Tibial artery (tissue), 4 donors: Measurements from ENCODE around the gene BAHCC1.

Source experiments
- DNase-seq, 2 donors: peaks; one replicate each; pipeline ENCODE4 v3.0.0-alpha.2; 2019
- H3K27ac ChIP-seq, 2 donors: fragments of 200-600 bp; sonication (generic) in 1 of 2; 1 replicate in 1 of 2; 2 replicates in 1 of 2; pipeline ENCODE4 v1.5.1; 2018 to 2019; ENCODE audit warnings: mild to moderate bottlenecking in 1 of 2
- H3K27me3 ChIP-seq, 2 donors: fragments of 200-600 bp; sonication (generic) in 1 of 2; one replicate each; pipeline versions ENCODE4 v1.5.1 to v1.6.0; 2016 to 2019
- H3K36me3 ChIP-seq, 3 donors: fragments of 200-600 bp; sonication (generic) in 2 of 3; one replicate each; pipeline ENCODE4 v1.5.1; 2016 to 2019; ENCODE audit warnings: mild to moderate bottlenecking in 2 of 3
- H3K4me1 ChIP-seq, 4 donors: fragments of 200-600 bp; sonication (generic) in 2 of 4; 1 replicate in 3 of 4; 2 replicates in 1 of 4; pipeline ENCODE4 v1.5.1; 2016 to 2019
- H3K4me3 ChIP-seq, 2 donors: fragments of 200-600 bp; sonication (generic) in 1 of 2; 1 replicate in 1 of 2; 2 replicates in 1 of 2; pipeline ENCODE4 v1.5.1; 2018 to 2019; ENCODE audit warnings: mild to moderate bottlenecking in 2 of 2
- H3K9me3 ChIP-seq, 3 donors: fragments of 200-600 bp; sonication (generic) in 1 of 3; one replicate each; pipeline ENCODE4 v1.5.1; 2016 to 2019
- CTCF ChIP-seq, 2 experiments: fragments of 200-600 bp in 1 of 2; fragments of 450-650 bp in 1 of 2; IDR thresholded peaks; one replicate each; pipeline ENCODE4 v1.5.1; 2017 to 2019; ENCODE audit warnings: antibody characterized with exemption in 2 of 2, mild to moderate bottlenecking in 1 of 2, moderate library complexity in 1 of 2
- intact Hi-C: fragments of 100-400 bp; cut with DNase I; formaldehyde crosslinking; loops from one replicate; pipeline ENCODE4 v1.15.0; 2023; ENCODE audit warnings: low total_unique reads

Gene BAHCC1

DNA sequence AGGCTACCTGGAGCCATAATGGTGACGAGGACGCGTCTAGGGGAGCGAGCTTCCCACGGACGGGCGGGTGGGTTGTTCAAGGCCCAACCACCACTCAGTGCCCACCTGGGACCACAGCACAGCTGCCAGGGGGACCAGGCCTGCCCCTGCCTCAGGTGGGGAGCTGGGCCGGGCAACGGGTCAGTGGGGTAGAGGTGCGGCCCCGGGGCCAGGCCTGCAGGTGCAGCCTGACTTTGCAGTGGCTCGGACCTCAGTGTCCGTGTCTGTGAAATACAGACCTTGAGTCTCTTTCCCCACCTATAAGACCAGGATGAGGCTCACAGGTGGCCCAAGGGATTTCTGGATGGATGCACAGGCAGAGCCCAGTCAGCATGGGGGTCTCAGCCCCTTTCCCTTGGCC, 74.0 kb downstream of the BAHCC1 start:
- Histone ChIP-seq H3K27me3 (no peaks in the 10 kb centered on the region), H3K4me3 (no peak overlapping the region), H3K36me3 (peaks cover 0 to 6% (median 5%) of the 10 kb centered on the region in 3 donors), H3K4me1 (peaks cover 0 to 12% (median 2%) of the 10 kb centered on the region in 4 donors), H3K27ac (no peak overlapping the region), H3K9me3 (no peaks in the 10 kb centered on the region)
- DNase-seq: no peak
- TF ChIP-seq CTCF (IDR thresholded peaks at IDR 0.05): no peak
- intact Hi-C loops: loop anchor here (5.0 kb wide), 1 partner anchor 37 kb away; no protein-coding TSS in a partner anchor

DNA sequence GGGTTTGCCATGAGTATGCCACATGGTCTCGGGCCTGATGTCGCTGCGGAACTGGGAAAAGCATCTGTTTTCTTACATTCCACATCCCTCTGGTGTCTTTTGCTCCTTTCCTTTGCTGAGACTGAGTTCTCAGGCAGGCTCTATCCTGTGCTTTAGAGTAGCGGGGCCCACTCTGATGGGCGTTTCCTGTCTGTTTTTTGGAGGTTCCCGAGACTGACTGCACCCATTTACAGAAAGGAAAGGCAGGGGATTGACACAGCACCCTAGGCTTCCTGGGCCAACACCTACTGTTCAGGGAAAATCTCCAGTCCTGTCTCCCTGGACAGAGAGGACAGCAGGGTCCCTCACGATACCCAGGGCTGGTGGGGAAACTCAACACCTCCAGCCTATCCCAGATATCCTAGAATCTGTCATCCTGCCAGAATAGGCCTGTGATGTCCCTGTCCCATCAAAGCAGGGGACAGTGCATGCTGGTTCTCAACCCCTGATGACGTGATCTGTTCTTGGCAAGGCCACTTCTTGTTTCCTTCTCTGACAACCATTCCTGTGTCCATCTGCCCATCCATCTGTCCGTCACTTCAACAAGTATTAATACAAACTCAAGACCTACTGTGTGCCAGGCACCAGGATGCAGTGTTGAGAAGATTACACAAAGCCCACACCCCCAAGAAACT, 75.2 kb downstream of the BAHCC1 start:
- Histone ChIP-seq H3K4me1 (peaks cover 0 to 12% (median 2%) of the 10 kb centered on the region in 4 donors), H3K27ac (no peak overlapping the region), H3K27me3 (no peaks in the 10 kb centered on the region), H3K36me3 (peaks cover 0 to 6% (median 5%) of the 10 kb centered on the region in 3 donors), H3K4me3 (no peak overlapping the region), H3K9me3 (no peaks in the 10 kb centered on the region)
- TF ChIP-seq CTCF (IDR thresholded peaks at IDR 0.05): no peak
- no peak for DNase-seq
- intact Hi-C loops: no loop called here

DNA sequence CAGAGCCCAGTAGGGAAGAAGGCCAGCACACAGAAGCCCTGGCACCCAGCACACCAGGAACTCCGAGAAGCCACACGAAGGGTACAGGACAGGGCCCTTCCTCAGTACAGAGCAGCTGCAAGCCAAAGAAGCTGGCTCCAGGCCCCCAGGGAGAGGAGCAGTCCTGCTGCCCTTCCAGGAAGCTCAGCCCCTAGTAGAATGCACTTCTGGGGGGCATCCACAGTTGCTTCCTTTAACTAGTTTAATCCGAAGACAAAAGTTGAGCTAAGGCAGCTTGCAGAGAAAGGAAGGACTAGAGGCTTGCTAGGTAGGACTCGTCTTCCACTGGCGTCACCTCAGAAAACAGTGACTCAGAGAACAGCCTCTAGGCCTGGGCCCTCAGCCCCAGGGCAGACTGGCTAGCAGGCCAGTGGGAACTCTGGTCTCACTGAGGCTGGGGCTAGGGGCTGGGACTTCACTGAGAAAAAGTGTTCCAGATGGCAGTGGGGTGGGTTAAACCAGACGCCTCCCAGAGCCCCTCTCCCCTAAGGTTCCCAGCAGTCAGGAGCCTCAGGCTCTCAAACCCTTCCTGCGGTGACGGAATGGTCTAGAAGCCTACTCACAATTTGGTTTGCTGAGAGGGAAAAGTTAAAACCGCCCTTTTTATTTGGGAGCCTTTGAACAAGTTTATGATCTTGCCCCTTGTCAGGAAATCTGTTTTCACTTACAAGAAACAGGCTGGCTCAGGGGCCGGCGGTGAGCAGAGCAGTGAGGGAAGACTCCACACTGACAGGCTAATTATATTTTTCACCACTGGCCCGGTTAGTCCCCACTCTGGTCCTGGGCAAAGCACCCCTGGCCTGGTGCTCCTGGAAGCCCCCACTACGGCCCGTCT, 75.9 kb downstream of the BAHCC1 start:
- H3K4me1 ChIP-seq: peaks cover 0 to 12% (median 2%) of the 10 kb centered on the region in 4 donors
- no peaks in the 10 kb centered on the region for H3K9me3 ChIP-seq
- H3K27ac ChIP-seq: peak overlapping the region; percentile 50 to 58
- H3K36me3 ChIP-seq: peaks cover 0 to 6% (median 5%) of the 10 kb centered on the region in 3 donors
- intact Hi-C loops: no loop called here
- H3K4me3 ChIP-seq: peak overlapping the region; percentile 39 to 51
- TF ChIP-seq CTCF (IDR thresholded peaks at IDR 0.05): no peak
- no peak for DNase-seq
- H3K27me3 ChIP-seq: no peaks in the 10 kb centered on the region

DNA sequence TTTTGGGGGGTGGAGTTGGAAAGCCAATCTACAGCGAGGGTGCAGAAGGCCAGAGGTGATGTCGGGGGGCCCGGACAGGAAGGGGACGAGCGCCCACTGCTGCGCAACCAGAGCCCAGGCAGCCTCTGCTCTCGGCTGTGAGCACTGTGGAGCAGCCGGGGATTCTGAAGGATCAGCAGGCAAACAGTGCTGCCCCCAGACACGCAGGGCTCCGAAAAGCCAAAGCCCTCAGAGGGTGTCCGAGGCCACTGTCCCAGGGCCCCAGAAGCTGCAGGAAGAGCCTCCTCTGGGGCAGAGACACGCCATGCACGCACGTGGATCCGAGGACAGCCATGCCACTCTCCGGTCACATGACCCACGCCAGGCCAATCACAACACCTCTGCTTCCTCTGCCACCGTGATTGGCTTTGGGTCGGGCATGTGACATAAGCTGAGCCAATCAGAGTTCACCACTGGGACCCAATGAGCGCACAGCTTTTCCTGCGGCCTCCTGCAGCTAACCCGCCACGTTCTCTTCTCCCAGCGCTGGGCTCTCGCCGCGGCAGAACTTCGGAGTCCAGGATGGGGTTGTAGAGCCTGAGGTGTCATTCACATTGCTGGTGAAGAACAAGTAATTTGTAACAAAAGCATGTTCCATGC, 76.7 kb downstream of the BAHCC1 start:
- intact Hi-C loops: no loop called here
- H3K36me3 ChIP-seq: no peaks in the 10 kb centered on the region
- peak; percentile 94 to 97 for DNase-seq
- H3K9me3 ChIP-seq: no peaks in the 10 kb centered on the region
- no peaks in the 10 kb centered on the region for H3K27me3 ChIP-seq
- H3K4me3 ChIP-seq: peak overlapping the region; percentile 39 to 51
- peaks cover 0 to 12% (median 2%) of the 10 kb centered on the region in 4 donors for H3K4me1 ChIP-seq
- peak; percentile 68 to 70 for TF ChIP-seq CTCF (IDR thresholded peaks at IDR 0.05)
- H3K27ac ChIP-seq: peak overlapping the region; percentile 50 to 58

GRCh38 chr17:81473019-81473418, 77.8 kb downstream of the BAHCC1 start:
- Histone ChIP-seq H3K9me3 (no peaks in the 10 kb centered on the region), H3K36me3 (no peaks in the 10 kb centered on the region), H3K4me3 (no peak overlapping the region), H3K4me1 (peaks cover 0 to 12% (median 2%) of the 10 kb centered on the region in 4 donors), H3K27ac (no peak overlapping the region), H3K27me3 (no peaks in the 10 kb centered on the region)
- no peak for DNase-seq
- intact Hi-C loops: no loop called here
- no peak for TF ChIP-seq CTCF (IDR thresholded peaks at IDR 0.05)
